Liver (tissue), 3 donors: ENCODE results near the gene BDH1.

Experiments
- FOXA1 ChIP-seq: IDR thresholded peaks from 2 replicates; pipeline ENCODE4 v1.6.1; 2016; ENCODE audit warnings: antibody characterized with exemption
- GABPA ChIP-seq, 2 donors: IDR thresholded peaks in 1 of 2; conservative IDR thresholded peaks in 1 of 2; 2 replicates each; pipeline ENCODE4 v1.6.1; 2016; ENCODE audit warnings: antibody characterized with exemption in 2 of 2, mild to moderate bottlenecking in 1 of 2, moderate library complexity in 1 of 2
- JUND ChIP-seq, 2 donors: IDR thresholded peaks; 2 replicates each; pipeline ENCODE4 v1.6.1; 2016; ENCODE audit warnings: antibody characterized with exemption in 2 of 2
- RAD21 ChIP-seq, 2 donors: IDR thresholded peaks; 2 replicates each; pipeline ENCODE4 v1.6.1; 2016; ENCODE audit warnings: antibody characterized with exemption in 2 of 2, mild to moderate bottlenecking in 2 of 2
- SP1 ChIP-seq: IDR thresholded peaks from 2 replicates; pipeline ENCODE4 v1.6.1; 2018; ENCODE audit warnings: antibody characterized with exemption, mild to moderate bottlenecking
- TAF1 ChIP-seq: conservative IDR thresholded peaks from 2 replicates; pipeline ENCODE4 v1.6.1; 2016; ENCODE audit warnings: antibody characterized with exemption, mild to moderate bottlenecking
- YY1 ChIP-seq: IDR thresholded peaks from 2 replicates; pipeline ENCODE4 v1.6.1; 2016; ENCODE audit warnings: antibody characterized with exemption, mild to moderate bottlenecking
- TF ChIP-seq, protein P1 (sequence below): fragments of 150-350 bp; IDR thresholded peaks from 2 replicates; pipeline ENCODE4 v1.5.1; 2017; ENCODE audit warnings: improper control_type of control experiment, low read depth, low read length; ENCODE audit not compliant: missing input control
- TF ChIP-seq, protein P2 (sequence below): IDR thresholded peaks from 2 replicates; pipeline ENCODE4 v1.6.1; 2016; ENCODE audit warnings: antibody characterized with exemption, mild to moderate bottlenecking
- TF ChIP-seq, protein P3 (sequence below): IDR thresholded peaks from 2 replicates; pipeline ENCODE4 v1.6.1; 2016; ENCODE audit warnings: antibody characterized with exemption
- TF ChIP-seq, protein P4 (sequence below): IDR thresholded peaks from 2 replicates; pipeline ENCODE4 v1.6.1; 2016; ENCODE audit warnings: antibody characterized with exemption
- TF ChIP-seq, protein P5 (sequence below): IDR thresholded peaks from 2 replicates; pipeline ENCODE4 v1.6.1; 2016; ENCODE audit warnings: antibody characterized with exemption
- donor health status: healthy.
- donor health status: healthy.

DNA sequence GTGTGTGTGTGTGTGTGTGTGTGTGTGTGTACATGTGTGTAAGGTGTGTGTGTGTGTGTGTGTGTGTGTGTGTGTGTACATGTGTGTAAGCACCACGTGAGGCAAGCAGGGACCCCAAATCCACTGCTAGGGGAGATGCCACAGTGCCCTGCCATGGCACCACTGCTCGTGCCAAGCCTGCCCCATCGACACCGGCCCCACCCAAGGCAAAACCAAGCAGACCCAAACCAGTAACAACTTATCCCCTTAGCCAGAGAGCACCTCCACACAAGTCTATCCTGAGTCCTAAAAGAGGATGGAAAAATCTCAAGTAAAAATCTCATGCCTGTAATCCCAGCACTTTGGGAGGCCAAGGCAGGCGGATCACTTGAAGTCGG, 45.1 kb downstream of the BDH1 start:
- no peak for TF ChIP-seq YY1
- TF ChIP-seq, protein P1, sequence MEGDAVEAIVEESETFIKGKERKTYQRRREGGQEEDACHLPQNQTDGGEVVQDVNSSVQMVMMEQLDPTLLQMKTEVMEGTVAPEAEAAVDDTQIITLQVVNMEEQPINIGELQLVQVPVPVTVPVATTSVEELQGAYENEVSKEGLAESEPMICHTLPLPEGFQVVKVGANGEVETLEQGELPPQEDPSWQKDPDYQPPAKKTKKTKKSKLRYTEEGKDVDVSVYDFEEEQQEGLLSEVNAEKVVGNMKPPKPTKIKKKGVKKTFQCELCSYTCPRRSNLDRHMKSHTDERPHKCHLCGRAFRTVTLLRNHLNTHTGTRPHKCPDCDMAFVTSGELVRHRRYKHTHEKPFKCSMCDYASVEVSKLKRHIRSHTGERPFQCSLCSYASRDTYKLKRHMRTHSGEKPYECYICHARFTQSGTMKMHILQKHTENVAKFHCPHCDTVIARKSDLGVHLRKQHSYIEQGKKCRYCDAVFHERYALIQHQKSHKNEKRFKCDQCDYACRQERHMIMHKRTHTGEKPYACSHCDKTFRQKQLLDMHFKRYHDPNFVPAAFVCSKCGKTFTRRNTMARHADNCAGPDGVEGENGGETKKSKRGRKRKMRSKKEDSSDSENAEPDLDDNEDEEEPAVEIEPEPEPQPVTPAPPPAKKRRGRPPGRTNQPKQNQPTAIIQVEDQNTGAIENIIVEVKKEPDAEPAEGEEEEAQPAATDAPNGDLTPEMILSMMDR, result no peak
- TF ChIP-seq, protein P2, sequence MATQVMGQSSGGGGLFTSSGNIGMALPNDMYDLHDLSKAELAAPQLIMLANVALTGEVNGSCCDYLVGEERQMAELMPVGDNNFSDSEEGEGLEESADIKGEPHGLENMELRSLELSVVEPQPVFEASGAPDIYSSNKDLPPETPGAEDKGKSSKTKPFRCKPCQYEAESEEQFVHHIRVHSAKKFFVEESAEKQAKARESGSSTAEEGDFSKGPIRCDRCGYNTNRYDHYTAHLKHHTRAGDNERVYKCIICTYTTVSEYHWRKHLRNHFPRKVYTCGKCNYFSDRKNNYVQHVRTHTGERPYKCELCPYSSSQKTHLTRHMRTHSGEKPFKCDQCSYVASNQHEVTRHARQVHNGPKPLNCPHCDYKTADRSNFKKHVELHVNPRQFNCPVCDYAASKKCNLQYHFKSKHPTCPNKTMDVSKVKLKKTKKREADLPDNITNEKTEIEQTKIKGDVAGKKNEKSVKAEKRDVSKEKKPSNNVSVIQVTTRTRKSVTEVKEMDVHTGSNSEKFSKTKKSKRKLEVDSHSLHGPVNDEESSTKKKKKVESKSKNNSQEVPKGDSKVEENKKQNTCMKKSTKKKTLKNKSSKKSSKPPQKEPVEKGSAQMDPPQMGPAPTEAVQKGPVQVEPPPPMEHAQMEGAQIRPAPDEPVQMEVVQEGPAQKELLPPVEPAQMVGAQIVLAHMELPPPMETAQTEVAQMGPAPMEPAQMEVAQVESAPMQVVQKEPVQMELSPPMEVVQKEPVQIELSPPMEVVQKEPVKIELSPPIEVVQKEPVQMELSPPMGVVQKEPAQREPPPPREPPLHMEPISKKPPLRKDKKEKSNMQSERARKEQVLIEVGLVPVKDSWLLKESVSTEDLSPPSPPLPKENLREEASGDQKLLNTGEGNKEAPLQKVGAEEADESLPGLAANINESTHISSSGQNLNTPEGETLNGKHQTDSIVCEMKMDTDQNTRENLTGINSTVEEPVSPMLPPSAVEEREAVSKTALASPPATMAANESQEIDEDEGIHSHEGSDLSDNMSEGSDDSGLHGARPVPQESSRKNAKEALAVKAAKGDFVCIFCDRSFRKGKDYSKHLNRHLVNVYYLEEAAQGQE, result no peak
- TF ChIP-seq, protein P3, sequence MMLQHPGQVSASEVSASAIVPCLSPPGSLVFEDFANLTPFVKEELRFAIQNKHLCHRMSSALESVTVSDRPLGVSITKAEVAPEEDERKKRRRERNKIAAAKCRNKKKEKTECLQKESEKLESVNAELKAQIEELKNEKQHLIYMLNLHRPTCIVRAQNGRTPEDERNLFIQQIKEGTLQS, result no peak
- no peak for TF ChIP-seq FOXA1
- TF ChIP-seq JUND (IDR thresholded peaks at IDR 0.05), result no peak
- TF ChIP-seq TAF1, result no peak
- no peak for TF ChIP-seq GABPA (IDR thresholded peaks at IDR 0.05 in 1 of 2, conservative IDR thresholded peaks at IDR 0.05 in 1 of 2)
- TF ChIP-seq, protein P4, sequence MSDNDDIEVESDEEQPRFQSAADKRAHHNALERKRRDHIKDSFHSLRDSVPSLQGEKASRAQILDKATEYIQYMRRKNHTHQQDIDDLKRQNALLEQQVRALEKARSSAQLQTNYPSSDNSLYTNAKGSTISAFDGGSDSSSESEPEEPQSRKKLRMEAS, result no peak
- TF ChIP-seq RAD21 (IDR thresholded peaks at IDR 0.05), result no peak
- TF ChIP-seq, protein P5, sequence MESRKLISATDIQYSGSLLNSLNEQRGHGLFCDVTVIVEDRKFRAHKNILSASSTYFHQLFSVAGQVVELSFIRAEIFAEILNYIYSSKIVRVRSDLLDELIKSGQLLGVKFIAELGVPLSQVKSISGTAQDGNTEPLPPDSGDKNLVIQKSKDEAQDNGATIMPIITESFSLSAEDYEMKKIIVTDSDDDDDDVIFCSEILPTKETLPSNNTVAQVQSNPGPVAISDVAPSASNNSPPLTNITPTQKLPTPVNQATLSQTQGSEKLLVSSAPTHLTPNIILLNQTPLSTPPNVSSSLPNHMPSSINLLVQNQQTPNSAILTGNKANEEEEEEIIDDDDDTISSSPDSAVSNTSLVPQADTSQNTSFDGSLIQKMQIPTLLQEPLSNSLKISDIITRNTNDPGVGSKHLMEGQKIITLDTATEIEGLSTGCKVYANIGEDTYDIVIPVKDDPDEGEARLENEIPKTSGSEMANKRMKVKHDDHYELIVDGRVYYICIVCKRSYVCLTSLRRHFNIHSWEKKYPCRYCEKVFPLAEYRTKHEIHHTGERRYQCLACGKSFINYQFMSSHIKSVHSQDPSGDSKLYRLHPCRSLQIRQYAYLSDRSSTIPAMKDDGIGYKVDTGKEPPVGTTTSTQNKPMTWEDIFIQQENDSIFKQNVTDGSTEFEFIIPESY, result no peak
- TF ChIP-seq SP1, result no peak
